HG02981 (cell line): ENCODE data around the gene FCN1.
"Not testable (repeated sequence)": the region's sequence is repeated elsewhere in the genome, so short reads cannot be mapped to it uniquely, and the experiment has no call there.

Source experiments
- ATAC-seq: cut with Tn5 transposase; IDR thresholded peaks from one replicate; pipeline ENCODE4 v1.9.1; 2021; ENCODE audit warnings: mild to moderate bottlenecking, moderate library complexity; ENCODE audit not compliant: unreplicated experiment

Gene FCN1

DNA sequence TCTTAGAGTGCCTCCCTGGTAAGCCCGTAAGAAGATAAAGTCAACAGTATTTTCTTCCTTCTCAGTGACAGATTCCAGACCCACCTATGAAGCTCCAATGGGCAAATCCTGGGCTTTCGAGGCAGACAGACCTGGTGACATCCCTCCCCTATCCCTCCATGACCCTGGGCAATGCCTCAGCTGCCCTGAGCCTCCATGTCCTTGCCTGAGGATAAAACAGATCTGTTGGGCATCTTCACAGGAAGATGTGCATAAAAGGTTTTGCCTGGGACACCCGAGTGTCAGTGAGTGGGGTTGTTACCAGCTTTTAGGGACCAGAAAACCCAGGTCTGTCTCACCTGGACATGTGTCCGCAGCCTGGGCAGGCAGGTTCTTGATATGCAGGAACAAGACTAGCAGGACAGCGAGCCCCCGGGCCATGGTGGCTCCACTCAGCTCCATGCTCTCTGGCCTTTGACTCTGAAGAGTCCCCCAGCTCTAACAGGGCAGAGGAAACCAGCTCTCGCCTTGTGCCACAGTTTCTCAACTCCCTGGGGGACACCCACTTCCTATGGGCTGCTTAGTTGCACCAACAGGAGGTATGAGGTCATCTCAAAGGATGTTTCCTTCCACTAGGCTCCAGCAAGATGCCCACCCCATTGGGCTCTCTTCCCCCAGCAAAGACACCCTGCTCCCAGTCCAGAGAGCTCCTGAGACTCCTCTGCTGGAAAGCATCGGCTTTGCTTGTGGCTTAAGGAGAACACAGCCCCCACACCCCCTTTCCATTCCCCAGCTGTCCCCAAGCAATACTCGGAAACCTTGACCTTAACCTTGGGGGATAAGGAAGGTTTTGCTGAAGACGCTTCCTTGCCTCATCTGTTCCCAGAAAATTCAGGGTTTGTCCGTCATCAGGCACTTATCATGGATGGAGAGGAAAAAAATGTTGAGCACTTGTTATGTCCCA, at the start of gene FCN1:
TSS of gene FCN1 (minus strand) at position 482 of the 943 bp plus-strand sequence. CDS start at position 441, 41 bp downstream.
- no peak for ATAC-seq

DNA sequence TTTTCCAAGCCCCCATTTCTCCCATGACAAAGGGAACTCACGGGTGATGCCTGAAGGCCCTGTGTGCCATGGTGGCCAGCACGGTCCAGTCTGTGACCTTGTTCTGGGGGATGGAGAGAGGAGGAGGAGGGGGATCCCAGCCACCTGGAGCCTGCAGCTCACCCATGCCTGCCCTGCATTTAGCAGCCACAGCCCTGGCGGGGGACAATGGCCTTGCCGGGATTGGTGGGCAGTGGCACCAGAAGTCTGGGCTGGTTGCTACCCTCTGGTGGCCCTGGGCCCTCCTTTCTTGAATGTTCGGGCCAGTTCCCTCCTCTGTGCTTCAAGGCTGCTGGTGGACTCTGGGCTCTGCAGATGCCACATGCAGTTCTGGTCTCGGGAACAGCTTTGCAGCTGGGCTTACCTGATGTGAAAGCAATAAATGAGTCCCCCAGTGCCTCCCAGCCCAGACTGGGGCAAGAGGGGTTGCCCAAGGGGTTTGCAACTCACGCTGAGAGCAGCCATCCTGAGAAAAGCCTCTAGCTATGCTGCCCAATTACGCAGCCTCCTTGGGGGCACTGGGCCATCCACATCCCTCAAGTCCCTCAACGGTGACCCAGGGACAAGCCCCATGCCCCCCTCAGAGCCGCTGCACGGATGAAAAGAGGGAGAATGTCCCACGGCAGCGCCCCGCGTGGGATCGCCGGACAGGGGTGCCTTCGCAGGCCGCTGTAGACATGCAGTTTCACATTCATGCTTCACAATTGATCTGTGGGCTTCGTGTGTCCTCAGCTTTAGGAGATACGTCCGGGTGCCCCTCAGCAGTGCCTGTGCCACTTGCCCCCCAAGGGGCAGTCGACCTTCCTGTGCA, 49.2 kb upstream of the FCN1 start:
- no peak for ATAC-seq

DNA sequence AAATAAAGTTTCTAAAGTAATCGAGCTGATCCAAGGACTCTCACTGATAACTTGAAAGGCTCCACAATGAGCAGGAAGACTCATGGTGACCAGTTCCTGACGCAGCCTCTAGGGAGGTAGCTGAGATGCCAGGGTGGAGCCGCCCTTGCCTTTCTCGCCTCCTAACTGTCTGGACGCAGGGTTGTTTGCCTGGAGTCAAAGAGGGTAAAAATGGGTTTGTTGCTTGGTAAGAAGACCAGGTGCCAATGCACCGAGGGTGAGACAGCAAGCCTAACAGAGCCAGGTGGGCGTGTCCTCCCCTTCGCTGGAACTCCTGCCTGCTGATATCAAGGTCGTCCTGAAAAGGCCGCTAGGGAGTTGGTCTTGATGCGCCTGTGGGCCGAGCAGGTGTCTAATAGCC, 48.6 kb upstream of the FCN1 start:
- no peak for ATAC-seq

DNA sequence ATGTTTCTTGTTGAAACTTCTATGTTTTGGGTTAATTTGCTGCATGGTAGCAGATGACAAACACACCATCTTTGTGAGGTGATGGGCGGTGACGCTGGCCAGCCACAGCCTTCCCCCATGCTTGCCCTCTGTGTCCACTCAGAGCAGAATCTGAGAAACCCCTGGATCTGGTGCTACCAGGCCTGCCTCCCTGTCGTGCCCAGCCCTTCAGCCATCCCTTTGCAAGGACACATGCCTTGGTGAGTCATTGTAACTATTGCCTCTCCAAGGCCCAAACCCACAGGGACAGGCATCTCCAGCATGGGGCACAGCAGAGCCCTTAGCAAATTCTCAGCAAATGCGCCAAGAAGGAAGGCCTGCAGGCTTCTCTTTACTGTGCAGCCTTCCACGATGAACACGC, 48.1 kb upstream of the FCN1 start:
- ATAC-seq = no peak

DNA sequence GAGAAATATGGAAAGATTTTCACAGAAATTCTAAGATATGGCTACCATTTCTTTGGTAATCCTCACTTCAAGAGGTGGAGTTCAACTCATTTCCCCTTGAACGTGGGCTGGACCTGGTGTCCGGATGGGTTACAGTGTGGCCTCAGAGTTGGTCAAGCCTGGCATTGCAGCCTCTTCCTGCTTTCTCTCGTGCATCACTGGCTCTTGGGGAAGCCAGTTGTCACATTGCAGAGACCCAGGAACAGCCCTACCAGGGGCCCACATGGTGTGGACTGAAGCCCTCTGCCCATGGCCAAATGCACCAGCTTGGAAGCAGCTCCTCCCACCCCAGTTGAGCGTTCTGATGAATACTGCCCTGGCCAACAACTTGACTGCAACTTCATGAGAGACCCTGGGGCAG, 47.7 kb upstream of the FCN1 start:
- ATAC-seq = no peak

DNA sequence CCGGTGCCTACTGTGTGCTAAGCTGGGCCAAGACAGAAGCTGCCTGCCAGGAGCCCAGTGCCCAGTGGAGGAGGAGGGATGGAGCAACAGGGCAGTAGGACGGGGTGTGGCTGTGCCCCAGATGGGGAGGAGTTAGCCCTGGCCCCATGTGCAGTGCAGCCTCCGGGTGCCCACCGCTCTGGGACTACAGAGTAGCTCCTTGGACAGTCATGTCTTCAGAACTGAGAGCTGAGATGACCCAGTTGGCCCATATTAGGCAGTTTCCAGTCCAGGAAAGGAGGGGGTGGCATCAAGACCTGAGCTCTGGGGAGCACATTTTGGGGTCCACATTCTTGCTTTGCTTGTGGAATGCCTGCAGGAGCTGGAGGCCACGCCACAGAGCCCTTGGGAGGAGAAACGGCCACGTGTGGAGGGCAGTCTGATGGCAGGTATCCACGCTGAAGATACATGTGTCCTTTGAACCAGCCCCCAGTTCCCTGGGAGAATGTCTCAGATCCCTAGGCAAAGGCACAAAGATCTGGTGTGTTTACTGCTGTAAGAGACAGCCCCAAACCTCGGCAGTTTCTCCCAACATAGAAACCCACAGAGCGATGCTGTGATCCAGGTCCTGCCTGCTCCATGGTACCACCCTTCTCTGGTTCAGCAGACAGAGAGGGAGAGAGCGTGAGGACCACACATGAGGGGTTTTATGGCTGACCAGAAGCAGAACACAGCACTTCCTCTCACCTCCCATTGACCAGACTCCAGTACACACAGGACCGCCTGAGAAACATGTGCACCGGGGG, 46.8 kb upstream of the FCN1 start:
- no peak for ATAC-seq

DNA sequence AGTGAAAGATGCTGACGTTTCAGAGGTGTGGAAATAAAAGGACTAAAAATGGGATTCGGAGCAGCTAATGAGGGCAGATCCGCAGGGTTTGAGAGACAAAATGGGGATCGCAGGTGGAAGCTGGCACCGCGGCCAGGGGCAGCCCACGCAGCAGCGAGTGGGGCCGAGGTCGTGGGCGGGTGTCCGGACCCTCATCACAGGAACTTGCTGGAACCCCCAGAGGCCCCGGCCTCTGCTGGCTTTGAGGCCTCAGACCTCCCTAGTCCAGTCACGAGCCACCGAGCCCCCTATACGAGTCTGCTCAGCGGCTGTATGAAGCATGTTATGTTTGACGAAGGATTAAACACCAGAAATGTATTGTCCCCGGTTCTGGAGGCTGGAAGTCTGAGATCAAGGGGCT, 45.8 kb upstream of the FCN1 start:
- ATAC-seq = no peak

DNA sequence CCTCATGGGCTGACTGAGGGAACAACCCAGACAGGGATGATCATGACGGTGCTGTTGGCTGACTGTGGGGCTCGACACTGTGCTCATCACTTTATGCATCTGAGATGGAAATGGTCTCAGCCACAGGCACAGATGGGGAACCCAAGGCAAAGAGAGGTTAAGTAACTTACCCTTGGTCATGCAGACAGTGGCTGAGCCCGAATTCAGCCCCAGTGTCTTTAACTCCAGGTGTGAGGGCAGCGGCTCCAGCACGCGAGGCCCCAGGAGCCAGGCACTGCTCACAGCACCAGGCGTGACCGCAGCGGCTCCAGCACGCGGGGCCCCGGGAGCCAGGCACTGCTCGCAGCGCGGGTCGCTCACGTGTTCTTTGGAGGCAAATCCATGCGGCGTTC, 45.3 kb upstream of the FCN1 start:
- ATAC-seq = no peak

DNA sequence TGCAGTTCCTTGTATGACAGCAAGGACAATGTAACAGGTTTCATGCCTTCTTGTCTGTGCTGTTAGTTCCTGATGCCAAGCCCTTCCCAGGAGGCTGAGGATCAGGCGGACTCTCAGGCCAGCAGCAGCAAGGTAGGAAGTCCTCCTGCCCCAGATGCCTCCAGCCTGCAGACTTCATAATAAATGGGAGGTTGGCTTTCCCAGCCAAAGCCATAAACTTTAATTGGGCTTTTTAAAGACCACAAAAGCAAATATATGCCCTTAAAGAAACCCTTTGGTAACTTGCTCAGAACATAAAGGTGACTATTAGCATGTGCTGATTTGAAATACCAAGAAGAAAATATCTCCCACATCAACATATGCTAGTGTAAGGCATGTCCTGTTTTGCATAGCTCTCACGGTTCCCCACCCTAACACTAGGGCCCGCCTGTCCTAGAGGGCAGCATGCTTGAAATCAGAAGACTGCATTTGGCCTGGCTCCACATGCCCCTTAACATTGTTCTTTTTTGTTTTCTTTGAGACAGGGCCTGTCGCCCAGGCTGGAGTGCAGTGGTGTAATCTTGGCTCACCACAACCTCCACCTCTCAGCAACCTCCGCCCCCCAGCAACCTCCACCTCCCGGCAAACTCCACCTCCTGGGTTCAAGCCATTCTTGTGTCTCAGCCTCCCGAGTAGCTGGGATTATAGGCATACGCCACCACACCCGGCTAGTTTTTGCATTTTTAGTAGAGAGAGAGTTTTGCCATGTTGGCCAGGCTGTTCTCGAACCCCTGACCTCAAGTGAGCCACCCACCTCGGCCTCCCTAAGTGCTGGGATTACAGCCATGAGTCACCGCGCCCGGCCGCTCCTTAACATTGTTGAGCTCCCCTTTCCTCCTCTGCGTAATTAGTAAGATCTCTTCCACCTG, 44.6 kb upstream of the FCN1 start:
- no peak for ATAC-seq

DNA sequence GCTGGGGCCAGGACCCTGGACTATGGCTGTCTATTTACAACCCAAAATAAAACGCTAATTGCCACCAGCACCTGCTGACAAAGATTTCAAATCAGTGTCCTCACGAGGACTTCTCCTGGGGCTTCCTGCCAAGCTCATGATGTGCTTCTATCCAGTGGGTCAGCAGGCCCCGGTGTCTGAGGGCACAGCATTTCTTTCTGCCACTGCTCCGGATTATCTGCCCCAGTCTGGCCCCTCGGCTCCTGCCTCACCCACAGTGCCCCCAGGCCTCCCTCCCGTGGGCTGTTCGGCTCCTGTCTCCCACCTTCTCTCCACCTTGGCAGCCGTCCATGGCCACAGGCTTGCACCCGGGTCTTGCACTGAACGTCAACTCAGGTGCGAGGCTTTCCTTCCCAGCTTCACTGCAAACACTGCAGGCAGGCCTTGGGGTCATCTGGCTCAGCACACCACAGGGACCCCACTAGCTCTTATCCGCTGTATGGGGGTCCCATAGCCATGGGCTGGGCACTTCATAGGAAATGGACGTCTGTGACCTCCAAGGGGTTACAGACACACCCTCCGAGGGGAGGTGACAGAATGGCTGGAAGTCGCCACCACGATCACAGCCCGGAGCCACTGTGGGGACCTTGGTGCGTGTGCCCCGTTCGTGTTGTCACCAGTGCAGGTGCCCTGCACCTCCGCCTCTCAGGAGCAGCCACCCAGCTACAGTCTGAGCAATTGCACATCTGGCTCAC, 43.8 kb upstream of the FCN1 start:
- ATAC-seq = no peak

DNA sequence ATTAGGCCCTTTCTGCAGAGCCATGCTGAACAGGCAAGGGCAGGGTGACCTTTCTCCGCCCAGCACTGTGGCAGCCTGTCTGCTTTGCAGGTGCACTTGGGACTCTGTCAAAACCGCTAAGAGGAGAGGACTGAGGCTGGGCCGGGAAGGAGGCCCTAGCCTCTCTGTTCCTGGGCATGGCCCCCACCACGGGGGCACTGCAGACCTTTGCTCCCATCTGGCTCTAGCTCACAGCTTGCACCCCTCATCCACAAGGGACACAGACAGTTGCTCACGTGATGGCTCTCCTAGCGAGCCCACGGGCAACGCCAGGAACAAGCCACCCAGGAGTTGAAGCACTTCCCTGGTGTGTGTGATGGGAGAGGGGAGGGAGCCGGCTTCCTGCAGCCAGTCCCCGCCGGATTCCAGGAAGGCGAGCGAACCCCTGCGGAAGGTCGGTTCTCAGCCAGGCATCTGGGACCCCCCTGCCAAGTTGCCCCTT, 43.0 kb upstream of the FCN1 start:
- ATAC-seq = no peak

DNA sequence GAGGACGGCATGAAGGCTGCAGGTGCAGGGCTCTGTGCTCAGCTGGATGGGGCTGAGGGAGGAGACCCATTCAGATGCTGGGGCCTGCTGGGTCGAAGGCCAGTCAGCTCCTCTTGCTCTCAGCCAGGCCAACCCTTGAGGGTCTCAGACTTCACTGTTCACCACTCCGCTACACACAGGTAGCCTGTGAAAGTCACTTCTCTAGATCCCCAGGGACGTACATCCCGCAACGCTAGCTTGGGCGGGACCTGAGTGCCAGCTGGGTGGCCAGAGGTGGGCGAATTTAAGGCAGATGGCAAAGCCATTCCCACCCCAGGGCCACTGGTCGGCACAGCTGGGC, 42.2 kb upstream of the FCN1 start:
- ATAC-seq = no peak

DNA sequence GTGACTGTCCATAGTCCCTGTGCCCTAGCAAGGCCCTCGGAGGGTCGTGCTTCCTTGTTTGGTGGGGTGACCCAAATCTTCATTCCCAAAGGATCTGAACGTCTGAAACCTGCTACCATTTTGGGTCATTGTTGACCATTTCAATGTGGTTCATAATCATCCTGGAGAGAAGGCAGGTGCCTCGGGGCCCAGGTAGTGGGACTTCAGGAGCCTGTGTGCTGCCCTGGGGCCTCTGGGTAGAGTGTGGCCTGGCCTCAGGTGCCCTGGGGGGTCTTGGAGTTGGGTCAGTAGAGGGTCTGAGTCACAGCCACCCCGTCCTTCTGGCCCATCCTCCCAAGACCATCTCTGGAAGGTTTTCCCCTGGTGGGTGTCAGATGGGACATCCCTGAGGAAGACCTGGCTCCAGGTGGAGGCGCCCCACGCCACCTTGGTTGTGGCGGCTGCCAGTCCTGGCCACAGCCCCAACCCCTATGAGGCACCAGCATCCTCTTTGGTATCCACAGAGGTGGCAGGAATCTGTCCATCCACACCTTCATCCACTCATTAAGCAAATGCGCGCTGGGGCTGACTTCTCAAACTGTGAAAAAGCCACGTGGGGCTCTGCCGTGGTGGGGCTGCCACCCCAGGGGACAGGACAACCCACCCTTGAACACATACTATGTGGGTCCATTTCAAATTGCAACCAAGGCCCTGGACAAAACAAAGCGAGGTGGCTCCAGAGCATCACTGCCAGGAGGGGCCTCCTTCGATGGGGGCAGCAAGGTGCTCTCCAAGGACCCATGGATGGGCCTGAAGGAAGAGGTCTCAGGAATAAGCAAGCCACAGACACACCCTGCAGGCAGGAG, 41.6 kb upstream of the FCN1 start:
- no peak for ATAC-seq

DNA sequence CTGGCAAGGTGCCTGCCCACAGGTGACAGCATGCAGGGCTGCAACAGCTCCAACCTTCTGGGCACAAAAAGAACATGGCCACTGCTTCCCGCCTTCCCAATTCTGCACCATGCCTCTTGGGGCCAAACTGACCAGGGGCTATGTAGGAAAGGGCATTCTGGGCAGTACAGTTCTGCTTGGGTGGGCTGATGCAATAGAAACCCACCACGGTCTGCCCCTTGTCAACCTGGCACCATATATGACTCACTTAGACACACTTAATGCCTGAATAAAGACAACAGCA, 40.2 kb upstream of the FCN1 start:
- ATAC-seq = no peak

DNA sequence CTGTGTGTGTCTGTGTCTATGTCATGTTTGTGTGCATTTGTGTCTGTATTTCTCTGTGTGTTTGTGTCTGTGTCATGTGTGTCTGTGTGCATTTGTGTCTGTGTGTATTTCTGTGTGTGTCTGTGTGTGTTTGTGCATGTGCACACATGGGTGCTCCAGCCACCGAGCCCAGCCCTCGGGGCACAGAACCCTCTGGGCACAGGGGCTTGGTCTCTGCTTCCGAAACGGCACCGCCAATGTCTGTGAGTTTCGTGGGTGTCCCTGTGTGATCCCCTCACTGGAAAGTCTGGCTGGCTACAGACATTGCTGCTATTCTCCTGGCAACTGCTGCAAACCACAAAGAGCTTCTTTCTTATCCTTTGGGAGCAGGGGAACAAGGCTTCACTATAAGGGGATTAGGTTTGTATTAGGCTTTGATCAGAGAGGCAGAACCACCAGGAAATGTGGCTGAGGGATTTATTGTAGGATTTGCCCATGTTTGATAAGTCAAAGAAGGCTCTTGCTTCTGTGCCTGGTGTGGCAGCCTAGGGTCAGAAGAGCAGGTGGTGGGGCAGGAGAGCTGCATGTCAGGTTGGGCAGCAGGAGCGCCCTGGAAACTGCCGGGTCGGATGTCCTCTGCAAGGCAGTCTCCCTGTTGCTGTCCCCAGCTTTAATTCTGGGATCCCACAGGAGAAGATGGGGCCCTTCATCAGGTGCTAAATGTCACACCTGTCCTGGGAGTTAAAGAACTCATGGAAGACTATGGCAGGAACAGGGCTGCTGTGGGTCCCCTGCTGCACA, 39.6 kb upstream of the FCN1 start:
- ATAC-seq = no peak

DNA sequence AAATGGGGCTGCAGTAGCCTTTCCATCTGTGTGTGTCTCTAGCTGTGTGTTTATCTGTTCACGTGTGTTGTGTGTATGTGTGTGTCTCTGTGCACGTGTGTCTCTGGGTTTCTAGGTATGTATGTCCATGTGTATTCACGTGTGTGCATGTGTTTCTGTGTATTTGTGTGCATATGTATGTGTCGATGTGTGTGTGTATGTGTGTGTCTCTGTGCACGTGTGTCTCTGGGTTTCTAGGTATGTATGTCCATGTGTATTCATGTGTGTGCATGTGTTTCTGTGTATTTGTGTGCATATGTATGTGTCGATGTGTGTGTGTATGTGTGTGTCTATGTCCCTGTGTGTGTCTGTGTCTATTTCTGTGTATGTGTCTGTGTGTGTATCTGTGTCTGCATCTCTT, 38.7 kb upstream of the FCN1 start:
- not testable (repeated sequence) for ATAC-seq

DNA sequence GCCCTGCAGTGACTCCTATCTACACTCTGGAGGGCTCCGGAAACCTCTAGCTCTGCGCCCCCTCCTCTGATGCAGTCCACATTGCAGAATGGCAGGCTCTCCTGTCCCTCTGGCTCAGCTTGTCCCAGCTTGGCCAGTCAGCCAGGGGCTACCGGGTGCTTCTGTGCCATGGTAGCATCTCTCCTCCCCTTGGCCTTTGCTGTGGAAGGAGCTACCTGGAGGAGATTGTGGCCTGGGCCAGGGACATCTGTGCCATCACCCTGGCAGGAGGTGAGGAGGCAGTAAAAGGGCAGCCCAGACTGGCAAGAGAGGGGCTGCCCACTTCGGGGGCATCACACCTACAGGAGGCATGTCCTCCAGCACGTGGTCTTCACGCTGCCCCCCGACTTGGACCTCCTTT, 38.1 kb upstream of the FCN1 start:
- no peak for ATAC-seq

DNA sequence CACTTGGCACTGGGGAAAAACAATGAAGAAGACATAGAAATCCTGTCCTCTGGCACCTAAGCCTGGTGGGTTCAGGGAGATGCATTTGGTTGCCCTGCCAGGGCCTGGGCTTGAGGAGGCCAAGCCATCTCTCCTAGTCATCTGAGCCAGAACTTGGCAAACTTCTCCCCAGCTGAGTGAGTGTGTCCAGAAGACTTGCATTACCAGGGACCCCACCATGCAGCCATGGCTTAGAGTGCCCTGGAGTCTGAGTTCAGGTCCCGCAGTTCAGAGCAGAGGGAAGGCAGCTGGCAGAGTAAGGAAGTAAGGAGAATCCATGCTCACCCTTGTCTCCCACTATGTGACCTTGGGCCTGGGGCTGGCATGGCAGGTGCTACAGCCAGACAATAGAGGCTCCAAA, 37.4 kb upstream of the FCN1 start:
- no peak for ATAC-seq
